ENCODE data around the gene ASZ1.
"Not testable (repeated sequence)": the region's sequence is repeated elsewhere in the genome, so short reads cannot be mapped to it uniquely, and the experiment has no call there.

The ASZ1 gene, protein sequence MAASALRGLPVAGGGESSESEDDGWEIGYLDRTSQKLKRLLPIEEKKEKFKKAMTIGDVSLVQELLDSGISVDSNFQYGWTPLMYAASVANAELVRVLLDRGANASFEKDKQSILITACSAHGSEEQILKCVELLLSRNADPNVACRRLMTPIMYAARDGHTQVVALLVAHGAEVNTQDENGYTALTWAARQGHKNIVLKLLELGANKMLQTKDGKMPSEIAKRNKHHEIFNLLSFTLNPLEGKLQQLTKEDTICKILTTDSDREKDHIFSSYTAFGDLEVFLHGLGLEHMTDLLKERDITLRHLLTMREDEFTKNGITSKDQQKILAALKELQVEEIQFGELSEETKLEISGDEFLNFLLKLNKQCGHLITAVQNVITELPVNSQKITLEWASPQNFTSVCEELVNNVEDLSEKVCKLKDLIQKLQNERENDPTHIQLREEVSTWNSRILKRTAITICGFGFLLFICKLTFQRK

DNA sequence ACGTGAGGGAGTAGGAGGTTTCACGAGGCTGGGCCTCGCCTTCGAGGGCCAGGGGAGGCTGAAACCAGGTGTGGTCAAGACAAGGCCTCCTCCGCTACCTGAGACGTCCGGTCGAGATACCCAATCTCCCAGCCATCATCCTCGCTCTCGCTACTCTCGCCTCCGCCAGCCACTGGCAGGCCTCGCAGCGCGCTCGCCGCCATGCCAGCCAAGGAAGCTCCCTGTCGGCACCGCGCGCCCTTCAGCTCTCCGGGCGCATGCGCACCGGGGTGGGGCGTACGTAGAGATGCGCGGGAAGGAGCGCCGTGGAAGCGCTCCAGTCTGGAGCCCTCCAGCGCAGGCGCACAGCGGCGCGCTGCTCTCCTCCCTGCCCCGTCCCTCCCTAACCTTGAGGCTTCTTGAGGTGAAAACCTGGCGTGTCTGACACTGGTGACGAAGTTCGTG lies at the start of gene ASZ1:
ASZ1 (minus strand) TSS at position 236 of the 444 bp plus-strand sequence; CDS start at position 203, 33 bp downstream.
- no peak for DNase-seq (ENCODE audit: low read depth, low spot score)

DNA sequence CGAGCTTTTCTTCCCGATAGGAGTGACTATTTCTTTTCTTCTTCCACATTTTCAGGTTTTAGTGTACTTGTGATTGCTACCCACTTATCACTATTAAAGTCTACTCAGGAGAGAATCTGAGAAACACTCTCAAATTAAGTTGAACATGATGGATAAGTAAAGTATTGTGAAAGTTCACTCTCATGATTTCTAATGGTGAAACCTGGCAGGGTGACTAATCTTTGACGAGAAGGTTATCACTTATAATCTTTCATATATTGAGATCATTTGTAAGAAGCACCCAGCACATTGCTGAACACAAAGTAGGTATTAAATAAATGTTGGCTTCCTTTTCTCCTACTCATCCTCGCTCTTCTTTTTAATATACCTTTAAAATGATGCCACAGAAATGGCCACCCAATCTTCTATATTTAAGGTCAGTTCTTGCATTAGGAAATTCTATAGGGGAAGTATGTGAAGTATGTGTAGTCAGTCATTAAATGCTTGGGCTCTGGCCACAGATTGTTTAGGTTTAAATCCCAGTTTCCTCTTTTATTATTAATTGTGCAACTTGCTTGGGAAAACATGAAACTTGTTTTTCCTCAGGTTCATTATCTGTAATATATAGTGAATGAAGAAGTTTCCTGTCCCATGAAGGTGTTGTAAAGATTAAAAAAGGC lies 49.4 kb upstream of the ASZ1 start:
- DNase-seq (ENCODE audit: low read depth, low spot score), result no peak

DNA sequence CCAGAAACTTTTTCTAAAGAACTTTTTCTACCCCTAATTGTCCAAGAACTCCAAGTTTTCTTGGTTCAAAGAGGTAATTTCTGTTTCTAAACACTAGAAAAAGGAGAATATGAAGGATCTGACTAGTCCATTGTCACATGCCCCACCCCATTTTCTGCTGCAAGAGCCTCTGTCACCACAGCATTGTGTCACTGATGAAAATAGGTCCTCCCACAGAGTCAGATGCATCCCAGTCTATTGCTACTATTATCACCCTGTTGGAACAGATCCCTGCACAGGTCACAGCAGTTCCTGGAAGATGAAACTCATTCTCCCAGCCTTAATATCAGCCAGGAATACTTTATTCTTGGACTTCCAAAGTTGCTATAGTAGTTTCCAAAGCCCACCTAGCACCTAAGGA lies 45.0 kb upstream of the ASZ1 start:
- no peak for DNase-seq (ENCODE audit: low read depth, low spot score)

DNA sequence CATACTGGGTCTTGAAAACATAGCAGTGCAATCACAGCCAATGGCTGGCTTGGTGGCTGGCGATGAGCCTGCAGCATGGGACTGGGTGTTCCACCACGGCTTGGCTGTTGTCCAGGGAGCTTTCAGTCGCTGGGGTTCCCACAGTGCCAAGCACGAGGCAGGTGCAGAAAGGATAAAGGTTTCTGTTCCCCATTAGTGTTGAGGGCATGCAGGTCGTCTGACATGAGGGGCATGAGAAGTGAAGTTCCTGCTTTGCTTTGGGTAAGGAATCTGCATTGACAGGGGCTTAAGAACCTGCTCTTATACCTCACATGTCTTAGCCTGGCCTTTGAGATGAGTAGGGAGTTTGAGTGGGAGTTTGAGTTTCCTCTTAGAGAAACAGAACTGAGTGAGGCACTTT lies 43.5 kb upstream of the ASZ1 start:
- DNase-seq (ENCODE audit: low read depth, low spot score), result no peak

DNA sequence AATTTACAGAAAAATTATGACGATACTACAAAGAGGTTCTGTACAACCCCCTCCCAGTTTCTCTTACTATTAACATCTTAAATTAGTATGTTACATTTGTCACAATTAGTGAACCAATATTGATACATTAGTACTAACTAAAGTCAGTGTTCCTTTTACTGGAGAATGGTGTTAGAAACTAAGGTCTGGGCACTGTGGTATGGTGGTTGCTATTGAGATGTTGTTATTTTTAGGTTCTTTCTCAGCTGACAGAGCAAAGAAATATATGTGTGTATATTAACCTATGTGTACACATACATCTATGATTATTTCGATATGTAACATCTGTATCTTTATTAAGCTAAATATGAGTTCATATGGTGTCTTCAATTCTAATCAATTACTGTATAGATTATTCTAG lies 40.9 kb upstream of the ASZ1 start:
- no peak for DNase-seq (ENCODE audit: low read depth, low spot score)

DNA sequence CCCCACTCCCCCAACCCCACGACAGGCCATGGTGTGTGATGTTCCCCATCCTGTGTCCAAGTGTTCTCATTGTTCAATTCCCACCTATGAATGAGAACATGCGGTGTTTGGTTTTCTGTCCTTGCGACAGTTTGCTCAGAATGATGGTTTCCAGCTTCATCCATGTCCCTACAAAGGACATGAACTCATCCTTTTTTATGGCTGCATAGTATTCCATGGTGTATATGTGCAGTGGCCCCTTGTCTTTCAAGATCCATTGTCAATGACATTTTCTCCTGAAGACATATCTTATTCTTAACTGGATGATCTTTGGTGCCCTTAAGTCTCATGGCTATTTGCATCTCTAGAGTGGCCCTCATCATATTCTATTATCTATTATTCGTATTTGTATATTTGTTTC lies 33.5 kb upstream of the ASZ1 start:
- not testable (repeated sequence) for DNase-seq (ENCODE audit: low read depth, low spot score)

DNA sequence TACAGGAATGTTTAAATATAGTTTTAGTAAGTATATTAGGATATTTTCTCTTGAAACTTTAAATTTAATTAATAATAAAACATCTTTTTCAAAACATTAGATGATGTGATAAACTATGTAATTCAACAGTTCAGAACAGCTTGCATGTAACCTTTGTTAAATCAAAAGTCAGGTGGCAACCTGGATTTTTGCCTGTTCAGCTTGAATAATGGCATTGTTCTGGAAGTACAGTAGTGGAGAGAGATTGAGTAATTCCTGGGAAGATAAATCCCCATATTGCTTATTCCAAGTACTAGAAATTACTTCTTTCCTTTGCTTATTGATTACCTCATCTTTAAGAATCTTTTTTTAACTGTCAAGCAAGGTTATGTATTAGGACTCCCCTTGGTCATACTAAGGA lies 32.4 kb upstream of the ASZ1 start:
- no peak for DNase-seq (ENCODE audit: low read depth, low spot score)

DNA sequence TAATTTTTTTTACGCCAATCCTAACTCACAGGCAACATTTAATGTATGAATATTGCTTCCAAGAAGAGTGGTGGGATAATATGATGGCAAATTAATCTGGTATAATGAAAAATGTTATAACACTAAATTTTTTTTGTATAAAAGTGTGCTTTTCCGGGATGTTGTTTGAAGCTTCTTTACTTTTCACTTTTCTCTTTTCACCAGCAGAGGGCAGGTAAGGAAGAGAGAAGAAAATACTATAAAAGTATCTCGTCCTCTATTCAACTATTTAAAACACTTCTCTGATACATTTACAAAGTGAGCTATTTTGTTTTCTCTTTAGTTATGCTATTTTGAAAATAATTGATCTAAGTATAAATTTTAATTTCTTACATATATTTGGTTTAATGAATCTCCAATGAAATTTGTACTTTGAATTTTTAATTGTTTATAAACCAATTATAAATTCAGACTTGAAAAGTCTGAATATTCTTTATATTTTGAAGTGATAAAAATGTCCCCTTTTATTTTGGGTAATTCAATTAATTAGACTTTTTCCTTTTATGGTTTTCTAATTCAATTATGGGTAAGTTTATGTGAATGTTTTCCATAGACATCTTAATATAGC lies 31.8 kb upstream of the ASZ1 start:
- DNase-seq (ENCODE audit: low read depth, low spot score), result peak; percentile 47

DNA sequence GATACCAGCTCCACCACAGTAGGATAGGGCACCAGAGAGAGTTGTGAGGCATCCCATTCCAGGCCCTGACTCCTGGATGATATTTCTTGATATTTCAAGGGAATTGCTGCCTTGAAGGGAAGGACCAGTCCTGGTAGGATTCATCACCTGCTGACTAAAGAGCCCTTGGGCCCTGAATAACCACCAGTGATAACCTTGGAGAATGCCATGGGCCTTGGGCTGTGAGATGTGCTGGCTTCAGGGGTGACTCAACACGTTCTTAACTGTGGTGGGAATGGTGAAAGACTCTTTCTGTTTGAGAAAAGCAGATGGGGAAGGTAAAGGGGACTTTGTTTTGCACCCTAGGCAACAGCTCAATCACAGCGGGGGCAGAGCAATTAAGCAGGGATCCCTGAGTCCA lies 21.4 kb upstream of the ASZ1 start:
- DNase-seq (ENCODE audit: low read depth, low spot score), result no peak

DNA sequence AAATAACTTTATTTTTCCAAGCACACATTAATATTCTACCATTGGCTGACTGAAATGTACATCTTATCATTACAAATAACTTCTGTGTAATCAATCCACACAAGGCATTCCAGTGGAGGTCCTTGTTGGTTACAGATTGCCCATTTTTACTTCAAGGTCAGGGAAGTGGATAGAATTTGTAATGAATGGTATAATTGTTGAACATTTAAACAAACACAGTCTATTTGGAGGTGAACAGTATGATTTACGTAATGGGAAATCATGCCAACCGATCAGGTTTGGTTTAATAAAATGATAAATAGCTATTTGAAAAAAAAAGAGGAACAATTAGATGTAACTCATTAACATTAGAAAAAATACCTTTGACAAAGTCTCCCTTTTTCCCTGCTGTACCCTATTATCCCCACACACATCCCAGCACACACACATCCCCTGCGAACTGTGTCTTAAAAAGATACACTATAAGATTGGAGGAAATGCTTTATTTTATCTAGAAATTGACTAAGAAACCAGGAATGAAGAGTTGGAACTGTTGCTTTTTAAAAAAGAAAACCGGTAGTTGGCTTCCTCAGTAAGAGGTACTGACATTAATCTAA lies 19.0 kb upstream of the ASZ1 start:
- no peak for DNase-seq (ENCODE audit: low read depth, low spot score)

DNA sequence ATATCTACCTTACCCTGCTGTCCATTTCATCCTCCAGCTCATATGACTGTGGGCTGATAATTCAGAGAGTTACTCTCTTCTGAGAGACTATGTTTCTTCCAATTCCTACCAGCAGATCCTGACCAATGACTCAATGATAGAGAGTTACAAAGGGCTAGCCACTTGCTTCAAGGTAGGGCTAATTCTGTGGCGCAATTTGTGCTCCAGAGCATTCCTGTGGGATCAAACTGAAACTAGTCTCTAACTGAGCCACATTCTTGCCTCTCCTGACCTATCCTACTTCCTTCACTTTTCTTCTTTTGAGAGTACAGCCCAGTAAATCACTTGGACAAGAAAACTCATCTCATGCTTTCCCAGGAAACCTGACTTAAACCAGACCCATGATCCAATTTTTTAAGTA lies 17.9 kb upstream of the ASZ1 start:
- DNase-seq (ENCODE audit: low read depth, low spot score), result peak; percentile 22

DNA sequence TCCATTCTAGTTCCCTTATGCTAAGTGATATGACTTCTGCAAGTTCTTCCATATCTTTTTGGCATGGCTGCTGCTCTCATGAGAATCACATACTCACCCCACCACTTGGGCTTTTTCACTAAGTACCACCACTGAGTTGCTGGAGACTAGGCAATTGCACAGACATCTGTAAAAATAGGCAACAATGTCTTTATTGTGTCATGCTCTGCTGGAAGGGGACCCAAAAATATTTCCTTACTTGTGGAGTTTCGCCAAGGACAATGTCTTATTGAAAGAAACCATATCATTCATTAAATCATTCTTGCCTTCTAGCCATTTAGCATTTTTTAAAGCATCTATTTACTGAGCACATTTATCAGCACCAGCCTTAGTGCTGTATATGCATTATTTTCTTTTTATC lies 17.4 kb upstream of the ASZ1 start:
- no peak for DNase-seq (ENCODE audit: low read depth, low spot score)

DNA sequence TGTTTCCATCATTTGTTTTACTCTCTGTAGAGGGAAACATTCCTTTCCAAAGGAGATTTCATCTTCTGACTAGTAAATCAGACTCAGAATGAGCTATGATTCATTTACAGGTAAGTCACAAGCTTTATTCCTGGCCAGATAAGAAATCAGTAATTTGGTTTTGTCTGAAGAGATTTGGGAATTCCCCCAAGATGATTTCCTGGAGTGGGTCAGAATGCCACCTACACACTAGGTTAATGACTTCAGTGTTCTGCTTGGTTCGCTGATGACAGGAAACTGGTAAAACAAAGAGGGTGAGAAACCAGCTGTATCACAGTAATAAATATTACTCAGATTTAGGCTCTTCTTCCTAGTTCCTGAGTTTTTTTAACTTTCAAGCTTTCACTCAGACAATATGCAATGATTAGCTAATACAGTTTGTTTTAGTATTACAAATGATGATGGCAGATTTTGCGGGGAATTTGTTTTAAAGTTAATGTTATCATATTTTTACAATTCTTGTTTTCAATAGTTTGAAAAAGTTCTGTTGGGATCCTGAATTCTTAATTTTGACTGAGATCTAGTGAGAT lies 8.3 kb upstream of the ASZ1 start:
- no peak for DNase-seq (ENCODE audit: low read depth, low spot score)

DNA sequence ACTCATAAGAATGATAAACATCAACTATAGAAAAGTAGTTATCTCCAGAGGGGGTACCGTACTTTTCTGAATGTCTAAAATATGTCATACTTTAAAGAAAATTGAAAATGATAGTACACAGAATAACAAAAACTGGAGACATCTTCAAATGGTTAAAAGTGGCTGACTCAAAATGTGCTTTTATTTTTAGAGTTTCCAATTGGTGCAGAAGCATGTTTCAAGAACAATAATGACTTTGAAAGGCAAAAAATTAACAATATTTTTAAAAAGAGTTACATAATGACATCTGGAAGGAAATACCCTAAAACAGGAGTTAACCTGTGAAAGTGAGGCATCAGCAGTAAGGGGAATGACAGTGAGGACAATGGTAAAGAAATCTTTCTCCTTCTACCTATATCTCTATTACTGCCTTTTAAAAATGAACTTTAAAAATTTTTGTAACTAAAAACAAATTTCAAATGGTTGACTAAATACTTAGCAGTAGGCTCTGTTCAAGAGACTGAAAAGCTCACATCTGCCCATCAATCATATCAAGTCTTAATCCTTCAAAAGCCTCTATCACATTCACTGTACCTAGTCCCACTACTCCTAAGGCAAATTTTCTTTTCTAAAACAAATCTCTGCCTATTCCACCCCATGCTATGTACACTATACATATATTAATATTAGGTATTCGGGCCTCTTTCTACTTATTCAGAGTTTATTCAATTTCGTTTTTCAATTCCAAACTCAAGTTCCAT lies 3.0 kb downstream of the ASZ1 start:
- DNase-seq (ENCODE audit: low read depth, low spot score), result no peak

DNA sequence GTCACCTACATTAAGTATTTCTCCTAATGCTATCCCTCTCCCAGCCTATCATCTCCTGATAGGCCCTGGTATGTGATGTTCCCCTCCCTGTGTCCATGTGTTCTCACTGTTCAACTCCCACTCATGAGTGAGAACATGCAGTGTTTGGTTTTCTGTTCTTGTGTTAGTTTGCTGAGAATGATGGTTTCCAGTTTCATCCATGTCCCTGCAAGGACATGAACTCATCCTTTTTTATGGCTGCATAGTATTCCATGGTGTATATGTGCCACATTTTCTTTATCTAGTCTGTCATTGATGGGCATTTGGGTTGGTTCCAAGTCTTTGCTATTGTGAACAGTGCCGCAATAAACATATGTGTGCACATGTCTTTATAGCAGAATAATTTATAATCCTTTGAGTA lies 12.7 kb downstream of the ASZ1 start:
- not testable (repeated sequence) for DNase-seq (ENCODE audit: low read depth, low spot score)

DNA sequence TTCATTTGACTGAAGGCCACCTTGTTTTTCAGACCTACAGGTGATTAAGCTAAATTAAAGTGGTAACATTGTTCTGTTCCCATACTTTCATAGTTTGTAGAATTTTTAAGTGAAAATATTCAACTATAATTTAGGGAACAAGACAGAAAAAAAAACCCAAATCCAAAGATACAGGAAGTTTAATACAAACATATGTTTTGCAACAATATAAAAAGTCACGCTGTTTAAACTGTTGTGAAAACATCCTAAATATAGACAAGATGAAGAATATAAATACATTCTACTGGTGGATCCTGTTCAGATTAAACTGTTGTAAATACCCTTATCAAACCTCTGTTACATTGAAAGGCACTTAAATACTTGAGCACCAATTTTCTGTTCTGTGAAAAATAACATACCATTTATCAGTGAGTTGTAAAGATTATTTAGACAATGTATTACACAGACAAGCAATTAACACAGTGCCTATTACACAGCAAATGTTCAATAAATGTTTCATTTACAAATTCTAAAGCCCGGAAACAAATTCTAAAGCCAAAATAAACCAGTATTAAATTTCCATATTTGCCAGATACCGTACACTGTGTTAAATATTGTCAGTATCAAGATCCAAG lies 14.2 kb downstream of the ASZ1 start:
- no peak for DNase-seq (ENCODE audit: low read depth, low spot score)

DNA sequence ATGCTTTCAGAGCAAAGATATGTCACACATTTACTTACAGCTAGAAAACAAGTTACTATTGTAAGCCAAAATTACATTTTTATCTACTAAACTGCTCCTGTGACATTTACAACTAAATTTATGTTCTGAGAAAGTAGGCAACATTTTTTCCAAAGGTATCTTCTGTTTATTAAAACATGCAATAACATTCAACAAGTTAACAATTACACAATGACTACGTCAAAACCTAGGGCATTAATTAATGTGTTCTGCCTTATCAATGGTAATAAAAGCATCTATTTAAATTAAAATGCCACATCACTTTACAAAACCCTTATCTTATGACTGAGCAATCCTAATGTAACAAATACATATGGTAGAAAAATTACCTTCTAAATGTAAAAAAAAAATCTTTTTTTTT lies 14.9 kb downstream of the ASZ1 start:
- no peak for DNase-seq (ENCODE audit: low read depth, low spot score)

DNA sequence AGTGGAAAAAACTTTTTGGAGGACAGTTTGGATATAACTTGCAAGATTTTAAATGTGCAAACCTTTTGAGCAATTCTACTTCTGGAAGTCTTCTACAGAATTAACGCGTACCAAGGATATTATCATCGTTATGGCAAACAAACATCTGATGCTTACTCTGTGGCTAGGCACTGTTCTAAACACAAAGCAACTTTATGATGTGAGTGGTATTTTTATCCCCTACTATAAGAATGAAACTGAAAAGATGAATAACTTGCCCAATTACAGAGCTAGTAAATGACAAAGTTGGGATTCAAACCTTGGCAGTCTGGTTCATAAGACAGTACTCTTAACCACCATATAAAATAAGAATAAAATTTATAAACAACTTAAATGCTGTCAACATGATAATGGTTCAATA lies 15.8 kb downstream of the ASZ1 start:
- no peak for DNase-seq (ENCODE audit: low read depth, low spot score)

DNA sequence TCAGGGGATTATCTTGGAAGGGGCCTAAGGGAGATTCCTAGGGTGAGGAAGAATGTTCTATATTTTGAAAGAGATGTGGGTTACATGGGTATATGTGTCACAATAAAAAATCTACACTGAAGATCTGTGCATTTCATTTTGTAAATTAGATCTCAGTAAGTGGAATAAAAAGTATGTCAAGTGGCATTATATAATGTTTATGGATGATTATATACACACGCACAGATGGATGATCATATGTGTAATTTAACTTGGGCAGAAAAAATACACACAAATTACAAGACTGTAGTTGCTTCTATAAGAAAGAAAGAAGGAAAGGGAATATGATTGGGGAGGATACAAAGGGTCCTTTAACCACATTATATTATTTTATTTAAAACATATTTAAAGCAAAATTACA lies 18.5 kb downstream of the ASZ1 start:
- no peak for DNase-seq (ENCODE audit: low read depth, low spot score)

DNA sequence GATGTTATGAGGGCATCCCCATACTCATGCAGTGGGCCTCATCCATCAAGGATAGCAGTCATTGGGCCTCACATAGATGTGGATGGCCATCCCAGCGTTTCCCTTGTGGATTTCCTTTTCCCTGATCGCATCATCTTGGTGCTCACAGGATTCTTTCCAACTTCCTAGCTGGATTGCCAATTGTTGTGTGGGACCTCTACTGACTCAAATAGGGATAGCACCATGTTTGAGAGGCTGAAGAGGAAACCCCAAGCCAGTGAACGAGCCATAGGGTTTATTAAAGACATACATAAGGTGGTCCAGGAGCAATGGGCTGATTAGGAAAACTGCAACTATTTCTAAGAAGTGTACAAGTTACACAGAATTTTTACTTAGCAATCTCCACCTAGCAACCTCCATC lies 21.8 kb downstream of the ASZ1 start:
- no peak for DNase-seq (ENCODE audit: low read depth, low spot score)

DNA sequence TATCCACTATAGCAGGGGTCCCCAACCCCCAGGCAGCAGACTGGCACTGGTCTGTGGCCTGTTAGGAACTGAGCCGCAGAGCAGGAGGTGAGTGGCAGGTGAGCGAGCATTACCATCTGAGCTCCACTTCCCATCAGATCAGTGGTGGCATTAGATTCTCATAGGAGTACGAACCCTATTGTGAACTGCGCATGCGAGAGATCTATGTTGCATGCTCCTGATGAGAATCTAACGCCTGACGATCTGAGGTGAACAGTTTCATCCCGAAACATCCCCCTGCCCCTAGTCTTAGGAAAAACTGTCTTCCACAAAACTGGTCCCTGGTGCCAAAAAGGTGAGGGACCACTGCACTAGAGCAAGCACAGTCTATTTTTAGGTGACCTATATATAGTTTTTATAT lies 23.6 kb downstream of the ASZ1 start:
- DNase-seq (ENCODE audit: low read depth, low spot score), result no peak
